OCI-LY3 (cell line): Measurements from ENCODE around the gene PDGFRA.
"Not testable (repeated sequence)": the region's sequence is repeated elsewhere in the genome, so short reads cannot be mapped to it uniquely, and the experiment has no call there.

Source experiments
- H2AFZ ChIP-seq: fragments of 200-600, 300-600 bp; shearing (Covaris generic); 2 replicates; pipeline ENCODE4 v1.6.0; 2014; ENCODE audit warnings: antibody characterized with exemption, low read depth, low read length
- H3K27ac ChIP-seq: fragments of 200-600, 300-600 bp; sonication (generic); 2 replicates; pipeline ENCODE4 v1.5.1; 2014; ENCODE audit warnings: mild to moderate bottlenecking, low read length, moderate library complexity, mixed read lengths
- H3K27me3 ChIP-seq: fragments of 200-600, 300-600 bp; sonication (generic); 2 replicates; pipeline ENCODE4 v1.6.1; 2014; ENCODE audit warnings: low read depth, low read length, mixed read lengths
- H3K36me3 ChIP-seq: fragments of 200-600, 300-600 bp; sonication (generic); replicated peaks from 2 replicates; pipeline ENCODE3; 2014; ENCODE audit warnings: low read depth, low read length, mixed read lengths
- H3K4me1 ChIP-seq: fragments of 300-600, 200-600 bp; sonication (generic); 2 replicates; pipeline ENCODE4 v1.6.1; 2014; ENCODE audit warnings: low read length, mixed read lengths
- H3K4me2 ChIP-seq: fragments of 200-600, 300-600 bp; sonication (generic); 2 replicates; pipeline ENCODE4 v1.6.1; 2014; ENCODE audit warnings: low read length, mixed read lengths
- H3K4me3 ChIP-seq: fragments of 300-600, 200-600 bp; sonication (generic); 2 replicates; pipeline ENCODE4 v1.5.1; 2014; ENCODE audit warnings: antibody characterized with exemption, mild to moderate bottlenecking, low read length, moderate library complexity
- H3K79me2 ChIP-seq: fragments of 300-600, 200-600 bp; shearing (Covaris generic); 2 replicates; pipeline ENCODE4 v1.6.1; 2014; ENCODE audit warnings: mild to moderate bottlenecking, low read length, mixed read lengths
- H3K9ac ChIP-seq: fragments of 300-600, 200-600 bp; shearing (Covaris generic); 2 replicates; pipeline ENCODE4 v1.6.0; 2014; ENCODE audit warnings: mild to moderate bottlenecking, low read length, moderate library complexity
- H3K9me3 ChIP-seq: fragments of 200-600, 300-600 bp; shearing (Covaris generic); 2 replicates; pipeline ENCODE4 v1.6.1; 2014; ENCODE audit warnings: low read length, mixed read lengths; ENCODE audit not compliant: insufficient read depth
- H4K20me1 ChIP-seq: fragments of 200-600, 300-600 bp; sonication (generic); 2 replicates; pipeline ENCODE4 v1.6.1; 2016; ENCODE audit warnings: low read length, mixed read lengths; ENCODE audit not compliant: insufficient read depth
- CTCF ChIP-seq: fragments of 200-600, 300-600 bp; sonication (generic); IDR thresholded peaks from 2 replicates; pipeline ENCODE4 v1.5.1; 2014; ENCODE audit warnings: antibody characterized with exemption, low read length, low read depth
- EZH2phosphoT487 ChIP-seq: fragments of 200-600 bp; shearing (Covaris generic); IDR thresholded peaks from 2 replicates; pipeline ENCODE4 v1.6.1; 2018; ENCODE audit warnings: antibody characterized with exemption, mixed run types, low read depth

The PDGFRA gene

GRCh38 chr4:54237770-54238169, 8.7 kb downstream of the PDGFRA start:
- Histone ChIP-seq H3K79me2 (no peaks in the 10 kb centered on the region), H2AFZ (no peak overlapping the region), H3K9ac (no peak overlapping the region), H4K20me1 (no peaks in the 10 kb centered on the region), H3K4me3 (no peak overlapping the region), H3K9me3 (peaks cover 21% of the 10 kb centered on the region), H3K4me1 (peaks cover 3% of the 10 kb centered on the region; the same call in 1 of the 2 replicates), H3K4me2 (no peak overlapping the region), H3K27me3 (no peaks in the 10 kb centered on the region), H3K27ac (no peak overlapping the region), H3K36me3 (no peaks in the 10 kb centered on the region)
- TF ChIP-seq EZH2phosphoT487, result no peak
- no peak for TF ChIP-seq CTCF

- H3K4me1 ChIP-seq, result peaks cover 3% of the 10 kb centered on the region; the same call in 1 of the 2 replicates
- no peaks in the 10 kb centered on the region for H3K79me2 ChIP-seq
- no peak overlapping the region for H2AFZ ChIP-seq
- no peak overlapping the region for H3K27ac ChIP-seq
- no peak overlapping the region for H3K4me2 ChIP-seq
- peaks cover 27% of the 10 kb centered on the region for H3K9me3 ChIP-seq
- H3K9ac ChIP-seq, result no peak overlapping the region
- no peak overlapping the region for H3K4me3 ChIP-seq
- H3K27me3 ChIP-seq, result no peaks in the 10 kb centered on the region
- H4K20me1 ChIP-seq, result no peaks in the 10 kb centered on the region
- no peaks in the 10 kb centered on the region for H3K36me3 ChIP-seq
- TF ChIP-seq EZH2phosphoT487, result no peak
- TF ChIP-seq CTCF, result no peak
These were observed 9.3 kb downstream of the PDGFRA start for GRCh38 chr4:54238389-54238788.

- not testable (repeated sequence) for H2AFZ ChIP-seq, H4K20me1 ChIP-seq, H3K36me3 ChIP-seq, H3K27me3 ChIP-seq, H3K27ac ChIP-seq, H3K9ac ChIP-seq, H3K4me3 ChIP-seq, H3K4me1 ChIP-seq, H3K79me2 ChIP-seq, H3K4me2 ChIP-seq
- H3K9me3 ChIP-seq, result peaks cover 27% of the 10 kb centered on the region
These were observed 12.3 kb downstream of the PDGFRA start for GRCh38 chr4:54241268-54241823.

GRCh38 chr4:54243541-54243940, 14.4 kb downstream of the PDGFRA start:
- not testable (repeated sequence) for H3K27me3 ChIP-seq, H3K36me3 ChIP-seq, H3K79me2 ChIP-seq, H3K4me1 ChIP-seq, H3K27ac ChIP-seq, H4K20me1 ChIP-seq, H2AFZ ChIP-seq, H3K4me3 ChIP-seq, H3K4me2 ChIP-seq, H3K9ac ChIP-seq
- H3K9me3 ChIP-seq, result peaks cover 27% of the 10 kb centered on the region

- not testable (repeated sequence) for H3K9me3 ChIP-seq, H4K20me1 ChIP-seq, H3K27ac ChIP-seq, H3K79me2 ChIP-seq, H3K27me3 ChIP-seq, H3K4me2 ChIP-seq, H3K36me3 ChIP-seq, H3K4me1 ChIP-seq, H3K9ac ChIP-seq, H2AFZ ChIP-seq, H3K4me3 ChIP-seq
These were observed 23.2 kb downstream of the PDGFRA start for GRCh38 chr4:54252312-54252711.
